ENCODE measurements around the gene U2AF1L4. TPM values are rescaled to one million over a fixed set of nuclear protein-coding genes. Genes with fewer than 3 reads are reported as not detected.

Gene U2AF1L4
- total RNA-seq, 1 experiment from 2014 or later = 14.3 TPM

- Histone ChIP-seq H3K4me1 (replicated peaks; ENCODE audit: insufficient read depth) (peaks cover 6% of the 10 kb centered on the region), H3K27ac (no peak overlapping the region), H3K4me3 (no peak overlapping the region), H3K27me3 (ENCODE audit: insufficient read depth, low read depth) (no peaks in the 10 kb centered on the region), H3K9me3 (ENCODE audit: insufficient read depth, low read depth) (no peaks in the 10 kb centered on the region), H3K79me2 (ENCODE audit: low read depth) (peaks cover 22% of the 10 kb centered on the region), H4K20me1 (ENCODE audit: insufficient read depth) (peaks cover 14% of the 10 kb centered on the region), H3K36me3 (ENCODE audit: low read depth) (no peaks in the 10 kb centered on the region), H3K4me2 (no peak overlapping the region), H2AFZ (no peak overlapping the region), H3F3A (ENCODE audit: insufficient read depth, low read depth) (no peaks in the 10 kb centered on the region), H3K9me2 (ENCODE audit: insufficient read depth) (no peaks in the 10 kb centered on the region)
- intact Hi-C loops (cut with micrococcal nuclease; ENCODE audit: unreplicated experiment) = no loop called here
- DNase-seq = no peak
- TF ChIP-seq, protein P1, sequence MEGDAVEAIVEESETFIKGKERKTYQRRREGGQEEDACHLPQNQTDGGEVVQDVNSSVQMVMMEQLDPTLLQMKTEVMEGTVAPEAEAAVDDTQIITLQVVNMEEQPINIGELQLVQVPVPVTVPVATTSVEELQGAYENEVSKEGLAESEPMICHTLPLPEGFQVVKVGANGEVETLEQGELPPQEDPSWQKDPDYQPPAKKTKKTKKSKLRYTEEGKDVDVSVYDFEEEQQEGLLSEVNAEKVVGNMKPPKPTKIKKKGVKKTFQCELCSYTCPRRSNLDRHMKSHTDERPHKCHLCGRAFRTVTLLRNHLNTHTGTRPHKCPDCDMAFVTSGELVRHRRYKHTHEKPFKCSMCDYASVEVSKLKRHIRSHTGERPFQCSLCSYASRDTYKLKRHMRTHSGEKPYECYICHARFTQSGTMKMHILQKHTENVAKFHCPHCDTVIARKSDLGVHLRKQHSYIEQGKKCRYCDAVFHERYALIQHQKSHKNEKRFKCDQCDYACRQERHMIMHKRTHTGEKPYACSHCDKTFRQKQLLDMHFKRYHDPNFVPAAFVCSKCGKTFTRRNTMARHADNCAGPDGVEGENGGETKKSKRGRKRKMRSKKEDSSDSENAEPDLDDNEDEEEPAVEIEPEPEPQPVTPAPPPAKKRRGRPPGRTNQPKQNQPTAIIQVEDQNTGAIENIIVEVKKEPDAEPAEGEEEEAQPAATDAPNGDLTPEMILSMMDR (conservative IDR thresholded peaks at IDR 0.05) = no peak
- TF ChIP-seq EZH2 (IDR thresholded peaks at IDR 0.05; ENCODE audit: low read depth) = no peak
- POLR2A ChIA-PET (ENCODE audit: unreplicated experiment) = no interaction called here
- CTCF ChIA-PET = no interaction called here
- BruUV-seq (replicated peaks) = no TSS peak
Measured at GRCh38 chr19:35722897-35723296, 22.3 kb downstream of the U2AF1L4 start.

DNA sequence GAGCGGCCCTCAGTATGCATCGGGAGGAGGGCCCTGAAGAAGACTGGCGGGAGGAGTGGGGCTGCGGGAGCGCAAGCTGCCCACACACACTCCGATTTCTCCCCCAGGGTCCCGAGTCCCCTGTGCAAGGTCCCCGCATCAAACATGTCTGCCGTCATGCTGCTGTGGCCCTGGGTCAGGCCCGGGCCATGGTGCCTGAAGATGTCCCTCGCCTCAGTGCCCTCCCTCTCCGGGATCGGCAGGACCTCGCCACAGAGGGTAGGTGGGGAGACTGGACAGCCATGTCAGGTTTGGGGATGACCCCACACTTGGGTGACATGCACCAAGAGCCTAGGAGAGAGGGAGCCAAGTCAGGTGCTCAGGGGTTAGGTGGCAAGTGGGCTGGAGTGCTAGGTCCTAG, 22.8 kb downstream of the U2AF1L4 start:
- intact Hi-C loops (cut with micrococcal nuclease; ENCODE audit: unreplicated experiment) = no loop called here
- H2AFZ ChIP-seq = no peak overlapping the region
- H3K9me2 ChIP-seq (ENCODE audit: insufficient read depth) = no peaks in the 10 kb centered on the region
- peaks cover 14% of the 10 kb centered on the region for H4K20me1 ChIP-seq (ENCODE audit: insufficient read depth)
- H3K36me3 ChIP-seq (ENCODE audit: low read depth) = no peaks in the 10 kb centered on the region
- H3K4me3 ChIP-seq = no peak overlapping the region
- H3F3A ChIP-seq (ENCODE audit: insufficient read depth, low read depth) = no peaks in the 10 kb centered on the region
- POLR2A ChIA-PET (ENCODE audit: unreplicated experiment) = no interaction called here
- TF ChIP-seq, protein P1 (conservative IDR thresholded peaks at IDR 0.05) = no peak
- TF ChIP-seq EZH2 (IDR thresholded peaks at IDR 0.05; ENCODE audit: low read depth) = no peak
- no peaks in the 10 kb centered on the region for H3K27me3 ChIP-seq (ENCODE audit: insufficient read depth, low read depth)
- BruUV-seq (replicated peaks) = no TSS peak
- peaks cover 6% of the 10 kb centered on the region for H3K4me1 ChIP-seq (replicated peaks; ENCODE audit: insufficient read depth)
- no peak overlapping the region for H3K4me2 ChIP-seq
- no peaks in the 10 kb centered on the region for H3K9me3 ChIP-seq (ENCODE audit: insufficient read depth, low read depth)
- H3K27ac ChIP-seq = no peak overlapping the region
- H3K79me2 ChIP-seq (ENCODE audit: low read depth) = peaks cover 22% of the 10 kb centered on the region
- no peak for DNase-seq
- CTCF ChIA-PET = no interaction called here

- peaks cover 14% of the 10 kb centered on the region for H4K20me1 ChIP-seq (ENCODE audit: insufficient read depth)
- H3K79me2 ChIP-seq (ENCODE audit: low read depth) = peaks cover 22% of the 10 kb centered on the region
- DNase-seq = no peak
- no peaks in the 10 kb centered on the region for H3K9me2 ChIP-seq (ENCODE audit: insufficient read depth)
- H3K27ac ChIP-seq = no peak overlapping the region
- no peak for TF ChIP-seq EZH2 (IDR thresholded peaks at IDR 0.05; ENCODE audit: low read depth)
- TF ChIP-seq, protein P1 (conservative IDR thresholded peaks at IDR 0.05) = no peak
- intact Hi-C loops (cut with micrococcal nuclease; ENCODE audit: unreplicated experiment) = no loop called here
- ChIA-PET CTCF (no interaction called here), POLR2A (ENCODE audit: unreplicated experiment) (no interaction called here)
- no peaks in the 10 kb centered on the region for H3K27me3 ChIP-seq (ENCODE audit: insufficient read depth, low read depth)
- no TSS peak for BruUV-seq (replicated peaks)
- no peak overlapping the region for H3K4me2 ChIP-seq
- no peak overlapping the region for H2AFZ ChIP-seq
- H3K9me3 ChIP-seq (ENCODE audit: insufficient read depth, low read depth) = no peaks in the 10 kb centered on the region
- H3K36me3 ChIP-seq (ENCODE audit: low read depth) = no peaks in the 10 kb centered on the region
- peaks cover 6% of the 10 kb centered on the region for H3K4me1 ChIP-seq (replicated peaks; ENCODE audit: insufficient read depth)
- peaks cover 5% of the 10 kb centered on the region; the same call in 1 of the 2 replicates for H3F3A ChIP-seq (ENCODE audit: insufficient read depth, low read depth)
- no peak overlapping the region for H3K4me3 ChIP-seq
Measured at GRCh38 chr19:35721374-35721773, 23.8 kb downstream of the U2AF1L4 start.
